ENCODE measurements around the gene ATG10. TPM values are rescaled to one million over a fixed set of nuclear protein-coding genes. Genes with fewer than 3 reads are reported as not detected.

Gene ATG10
- total RNA-seq, 1 donor from 2014 or later: 5.3 TPM

GRCh38 chr5:82091617-82092016 lies 119.8 kb downstream of the ATG10 start:
- intact Hi-C loops (cut with micrococcal nuclease): no loop called here
- TF ChIP-seq CTCF (IDR thresholded peaks at IDR 0.05): no peak
- H3K4me3 Mint-ChIP-seq: no peak overlapping the region
- ATAC-seq (ENCODE audit: low read depth): no peak
- no peak for DNase-seq
- H3K27me3 Mint-ChIP-seq: no peaks in the 10 kb centered on the region
- H3K4me1 Mint-ChIP-seq: no peaks in the 10 kb centered on the region
- no peak overlapping the region for H3K27ac Mint-ChIP-seq
- POLR2A ChIA-PET: no interaction called here
- CTCF ChIA-PET: no interaction called here
- peaks cover 19% of the 10 kb centered on the region for H3K9me3 Mint-ChIP-seq
- peaks cover 22% of the 10 kb centered on the region for H3K36me3 Mint-ChIP-seq (ENCODE audit: low read depth)

GRCh38 chr5:82095536-82095935 lies 123.7 kb downstream of the ATG10 start:
- no peak for DNase-seq
- Mint-ChIP-seq H3K4me1 (no peaks in the 10 kb centered on the region), H3K27ac (no peak overlapping the region), H3K9me3 (peaks cover 15% of the 10 kb centered on the region), H3K4me3 (no peak overlapping the region), H3K36me3 (ENCODE audit: low read depth) (peaks cover 15% of the 10 kb centered on the region), H3K27me3 (no peaks in the 10 kb centered on the region)
- ChIA-PET CTCF (no interaction called here), POLR2A (no interaction called here)
- intact Hi-C loops (cut with micrococcal nuclease): no loop called here
- TF ChIP-seq CTCF (IDR thresholded peaks at IDR 0.05): no peak
- no peak for ATAC-seq (ENCODE audit: low read depth)

GRCh38 chr5:82096249-82096648 lies 124.4 kb downstream of the ATG10 start:
- peaks cover 15% of the 10 kb centered on the region for H3K36me3 Mint-ChIP-seq (ENCODE audit: low read depth)
- intact Hi-C loops (cut with micrococcal nuclease): no loop called here
- no peak overlapping the region for H3K27ac Mint-ChIP-seq
- TF ChIP-seq CTCF (IDR thresholded peaks at IDR 0.05): no peak
- ATAC-seq (ENCODE audit: low read depth) (no peak), DNase-seq (no peak)
- H3K4me3 Mint-ChIP-seq: no peak overlapping the region
- POLR2A ChIA-PET: no interaction called here
- no peaks in the 10 kb centered on the region for H3K4me1 Mint-ChIP-seq
- no peaks in the 10 kb centered on the region for H3K27me3 Mint-ChIP-seq
- H3K9me3 Mint-ChIP-seq: peaks cover 14% of the 10 kb centered on the region
- CTCF ChIA-PET: no interaction called here

- Mint-ChIP-seq H3K4me1 (no peaks in the 10 kb centered on the region), H3K27me3 (no peaks in the 10 kb centered on the region)
- POLR2A ChIA-PET: no interaction called here
Measured at GRCh38 chr5:82100303-82101077, 128.7 kb downstream of the ATG10 start.

GRCh38 chr5:82104872-82105271 lies 133.0 kb downstream of the ATG10 start:
- no peaks in the 10 kb centered on the region for H3K9me3 Mint-ChIP-seq
- TF ChIP-seq CTCF (IDR thresholded peaks at IDR 0.05): no peak
- intact Hi-C loops (cut with micrococcal nuclease): no loop called here
- no peak overlapping the region for H3K4me3 Mint-ChIP-seq
- H3K4me1 Mint-ChIP-seq: peaks cover 2% of the 10 kb centered on the region
- no peak overlapping the region for H3K27ac Mint-ChIP-seq
- DNase-seq (no peak), ATAC-seq (ENCODE audit: low read depth) (no peak)
- CTCF ChIA-PET: no interaction called here
- POLR2A ChIA-PET: no interaction called here
- no peaks in the 10 kb centered on the region for H3K27me3 Mint-ChIP-seq
- no peaks in the 10 kb centered on the region for H3K36me3 Mint-ChIP-seq (ENCODE audit: low read depth)

More at GRCh38 chr5:82100303-82101077, 128.7 kb downstream of the ATG10 start:
- H3K36me3 Mint-ChIP-seq (ENCODE audit: low read depth): no peaks in the 10 kb centered on the region
- H3K9me3 Mint-ChIP-seq: no peaks in the 10 kb centered on the region
- H3K4me3 Mint-ChIP-seq: no peak overlapping the region
- TF ChIP-seq CTCF (IDR thresholded peaks at IDR 0.05): no peak
- DNase-seq: no peak
- intact Hi-C loops (cut with micrococcal nuclease): no loop called here
- no peak overlapping the region for H3K27ac Mint-ChIP-seq
- ATAC-seq (ENCODE audit: low read depth): no peak
- CTCF ChIA-PET: interaction anchor here (1.3 kb wide), 1 partner anchor 64 kb away, joined by 6 read pairs; no protein-coding TSS in a partner anchor

All from activated B cell treated with CpG ODN at 0.5 μM for 24 hours (primary cell).